Measurements from ENCODE around the gene ANO5.
"Not testable (repeated sequence)": the region's sequence is repeated elsewhere in the genome, so short reads cannot be mapped to it uniquely, and the experiment has no call there.

ANO5 gene

GRCh38 chr11:22199243-22199642 lies 6.4 kb downstream of the ANO5 start:
- DNase-seq, result no peak

- no peak for DNase-seq
Observed at GRCh38 chr11:22203281-22203680, 10.4 kb downstream of the ANO5 start.

- DNase-seq, result no peak
Observed at GRCh38 chr11:22207162-22207561, 14.3 kb downstream of the ANO5 start.

GRCh38 chr11:22208151-22208858 lies 15.4 kb downstream of the ANO5 start:
- DNase-seq, result no peak

- no peak for DNase-seq
Observed at GRCh38 chr11:22216940-22217339, 24.1 kb downstream of the ANO5 start.

- DNase-seq, result no peak
Observed at GRCh38 chr11:22221143-22221542, 28.3 kb downstream of the ANO5 start.

- no peak for DNase-seq
Observed at GRCh38 chr11:22225190-22225589, 32.3 kb downstream of the ANO5 start.

- DNase-seq, result no peak
Observed at GRCh38 chr11:22234743-22235142, 41.9 kb downstream of the ANO5 start.

GRCh38 chr11:22244986-22245592 lies 52.2 kb downstream of the ANO5 start:
- no peak for DNase-seq

- no peak for DNase-seq
Observed at GRCh38 chr11:22246992-22247391, 54.1 kb downstream of the ANO5 start.

- no peak for DNase-seq
Observed at GRCh38 chr11:22249871-22250270, 57.0 kb downstream of the ANO5 start.

GRCh38 chr11:22256876-22257275 lies 64.0 kb downstream of the ANO5 start:
- no peak for DNase-seq

- DNase-seq, result no peak
Observed at GRCh38 chr11:22263613-22264012, 70.7 kb downstream of the ANO5 start.

- DNase-seq, result not testable (repeated sequence)
Observed at GRCh38 chr11:22268983-22269624, 76.2 kb downstream of the ANO5 start.

GRCh38 chr11:22273781-22274180 lies 80.9 kb downstream of the ANO5 start:
- DNase-seq, result no peak

GRCh38 chr11:22275600-22275999 lies 82.7 kb downstream of the ANO5 start:
- DNase-seq, result no peak

- no peak for DNase-seq
Observed at GRCh38 chr11:22276535-22276934, 83.7 kb downstream of the ANO5 start.

GRCh38 chr11:22284991-22285390 lies 92.1 kb downstream of the ANO5 start:
- DNase-seq, result not testable (repeated sequence)

GRCh38 chr11:22302368-22302767 lies 109.5 kb downstream of the ANO5 start:
- no peak for DNase-seq

GRCh38 chr11:22304337-22304961 lies 111.6 kb downstream of the ANO5 start:
- no peak for DNase-seq

GRCh38 chr11:22317656-22318055 lies 124.8 kb downstream of the ANO5 start:
- no peak for DNase-seq

- no peak for DNase-seq
Observed at GRCh38 chr11:22331771-22332170, 138.9 kb downstream of the ANO5 start.
